K562 (cell line): ENCODE data around the gene SMIM29. TPM values are rescaled to one million over a fixed set of nuclear protein-coding genes. Genes with fewer than 3 reads are reported as not detected.

Experiments used
- CBFA2T2 ChIP-seq: fragments of 450-650 bp; conservative IDR thresholded peaks from 2 replicates; pipeline ENCODE4 v1.6.1; 2017; ENCODE audit warnings: mild to moderate bottlenecking
- CBX3 ChIP-seq, 2 experiments: IDR thresholded peaks; 1 replicate in 1 of 2; 2 replicates in 1 of 2; pipeline ENCODE4 v1.6.1; 2012; ENCODE audit warnings: inconsistent platforms in 2 of 2, low read length in 2 of 2, borderline replicate concordance in 1 of 2, control low read depth in 1 of 2
- CC2D1A ChIP-seq: fragments of 450-650 bp; IDR thresholded peaks from 2 replicates; pipeline ENCODE4 v1.6.1; 2017; ENCODE audit warnings: mild to moderate bottlenecking
- CEBPB ChIP-seq: fragments of 450-650 bp; IDR thresholded peaks from 2 replicates; pipeline ENCODE4 v1.6.1; 2016; ENCODE audit warnings: missing genetic modification characterization, missing compliant biosample characterization
- CEBPG ChIP-seq, 3 experiments: fragments of 200-800 bp in 1 of 3; sonication (Bioruptor generic) in 1 of 3; sonication (generic) in 1 of 3; formaldehyde crosslinking in 1 of 3; IDR thresholded peaks in 2 of 3; conservative IDR thresholded peaks in 1 of 3; 2 replicates each; pipeline versions ENCODE4 v1.6.1 to v1.8.0; 2016 to 2022; ENCODE audit warnings: missing compliant biosample characterization in 2 of 3, missing genetic modification characterization in 2 of 3, mild to moderate bottlenecking in 1 of 3, missing genetic modification reagents in 1 of 3
- FOXJ2 ChIP-seq: fragments of 200-800 bp; sonication (Bioruptor generic); IDR thresholded peaks from 2 replicates; pipeline ENCODE4 v1.6.1; 2016; ENCODE audit warnings: missing genetic modification characterization, missing compliant biosample characterization
- HOXB6 ChIP-seq: fragments of 250-450 bp; sonication (Bioruptor Pico); IDR thresholded peaks from 2 replicates; pipeline ENCODE4 v1.5.1; 2022; ENCODE audit warnings: mild to moderate bottlenecking, borderline replicate concordance
- KDM1A ChIP-seq, 2 experiments: fragments of 450-650 bp; IDR thresholded peaks; 2 replicates each; pipeline ENCODE4 v1.6.1; 2016; ENCODE audit warnings: mild to moderate bottlenecking in 2 of 2
- MCM7 ChIP-seq, 2 experiments: fragments of 450-650 bp; IDR thresholded peaks; 2 replicates each; pipeline ENCODE4 v1.6.1; 2016 to 2018
- MYC ChIP-seq, 2 experiments: fragments of 250-450 bp in 1 of 2; sonication (Bioruptor Pico) in 1 of 2; IDR thresholded peaks; 2 replicates each; pipeline versions ENCODE4 v1.5.1 to v1.6.1; 2012 to 2021; ENCODE audit warnings: low read depth in 2 of 2, borderline replicate concordance in 1 of 2, improper control_type of control experiment in 1 of 2, low read length in 1 of 2, mild to moderate bottlenecking in 1 of 2, moderate library complexity in 1 of 2
- NFRKB ChIP-seq: fragments of 450-650 bp; IDR thresholded peaks from 2 replicates; pipeline ENCODE4 v1.6.1; 2016; ENCODE audit warnings: low read depth
- PHF20 ChIP-seq: fragments of 450-650 bp; IDR thresholded peaks from 2 replicates; pipeline ENCODE4 v1.6.1; 2018; ENCODE audit not compliant: partially characterized antibody
- RBM25 ChIP-seq: fragments of 200-400 bp; formaldehyde crosslinking; IDR thresholded peaks from 2 replicates; pipeline ENCODE4 v1.6.1; 2018; ENCODE audit warnings: low read length, low read depth, moderate library complexity; ENCODE audit not compliant: severe bottlenecking
- SMAD4 ChIP-seq: fragments of 250-450 bp; sonication (Bioruptor Pico); conservative IDR thresholded peaks from 2 replicates; pipeline ENCODE4 v1.8.0; 2021; ENCODE audit warnings: inconsistent platforms, mild to moderate bottlenecking, moderate library complexity
- USF1 ChIP-seq: sonication (generic); formaldehyde crosslinking; IDR thresholded peaks from 2 replicates; pipeline ENCODE4 v1.9.0; 2022; ENCODE audit warnings: mild to moderate bottlenecking, missing genetic modification reagents
- ZNF133 ChIP-seq: fragments of 250-450 bp; sonication (Bioruptor Pico); IDR thresholded peaks from 2 replicates; pipeline ENCODE4 v1.4.0; 2020; ENCODE audit warnings: mild to moderate bottlenecking
- ZNF146 ChIP-seq: IDR thresholded peaks from one replicate; pipeline ENCODE4 v1.6.1; 2018; ENCODE audit warnings: missing compliant biosample characterization; ENCODE audit not compliant: unreplicated experiment
- polyA plus RNA-seq, 8 experiments: library from polyadenylated mRNA; depleted of rRNA in 4 of 8; stranded (reverse) in 5 of 8; unstranded in 3 of 8; fragments of >200 nt; fragmentation: Nextera tagmentation in 2 of 8; fragmentation: Illumina TruSeq in 1 of 8; extraction: Ambion mirVana in 2 of 8; extraction: Trizol in 1 of 8; gene quantifications; 2 replicates each; pipeline versions ENCODE4 v1.2.1 to v1.2.3, GENCODE V29; 2011 to 2014; ENCODE audit warnings: inconsistent platforms in 1 of 8, missing spikeins in 1 of 8
- total RNA-seq, 7 experiments: library from RNA; depleted of rRNA in 6 of 7; stranded (reverse); fragments of >200 nt in 6 of 7; fragmentation: Illumina TruSeq in 2 of 7; extraction: Trizol in 2 of 7; gene quantifications; 2 replicates each; pipeline versions ENCODE4 v1.2.1 to v1.2.3, GENCODE V29; 2011 to 2021; ENCODE audit warnings: low replicate concordance in 1 of 7
- TF ChIP-seq, protein P1 (sequence below): fragments of 450-650 bp; IDR thresholded peaks from 2 replicates; pipeline ENCODE4 v1.6.1; 2016; ENCODE audit warnings: low read depth

SMIM29 gene
- total and polyA plus RNA-seq, 9 of the 15 experiments (the other 6 are each of a cell fraction or from before 2014, with no cell fraction given) = 6.5 to 36.7 (median 20.9) TPM

GRCh38 chr6:34200340-34200971 is 48.4 kb downstream of the SMIM29 start (continued):
- TF ChIP-seq, protein P1, sequence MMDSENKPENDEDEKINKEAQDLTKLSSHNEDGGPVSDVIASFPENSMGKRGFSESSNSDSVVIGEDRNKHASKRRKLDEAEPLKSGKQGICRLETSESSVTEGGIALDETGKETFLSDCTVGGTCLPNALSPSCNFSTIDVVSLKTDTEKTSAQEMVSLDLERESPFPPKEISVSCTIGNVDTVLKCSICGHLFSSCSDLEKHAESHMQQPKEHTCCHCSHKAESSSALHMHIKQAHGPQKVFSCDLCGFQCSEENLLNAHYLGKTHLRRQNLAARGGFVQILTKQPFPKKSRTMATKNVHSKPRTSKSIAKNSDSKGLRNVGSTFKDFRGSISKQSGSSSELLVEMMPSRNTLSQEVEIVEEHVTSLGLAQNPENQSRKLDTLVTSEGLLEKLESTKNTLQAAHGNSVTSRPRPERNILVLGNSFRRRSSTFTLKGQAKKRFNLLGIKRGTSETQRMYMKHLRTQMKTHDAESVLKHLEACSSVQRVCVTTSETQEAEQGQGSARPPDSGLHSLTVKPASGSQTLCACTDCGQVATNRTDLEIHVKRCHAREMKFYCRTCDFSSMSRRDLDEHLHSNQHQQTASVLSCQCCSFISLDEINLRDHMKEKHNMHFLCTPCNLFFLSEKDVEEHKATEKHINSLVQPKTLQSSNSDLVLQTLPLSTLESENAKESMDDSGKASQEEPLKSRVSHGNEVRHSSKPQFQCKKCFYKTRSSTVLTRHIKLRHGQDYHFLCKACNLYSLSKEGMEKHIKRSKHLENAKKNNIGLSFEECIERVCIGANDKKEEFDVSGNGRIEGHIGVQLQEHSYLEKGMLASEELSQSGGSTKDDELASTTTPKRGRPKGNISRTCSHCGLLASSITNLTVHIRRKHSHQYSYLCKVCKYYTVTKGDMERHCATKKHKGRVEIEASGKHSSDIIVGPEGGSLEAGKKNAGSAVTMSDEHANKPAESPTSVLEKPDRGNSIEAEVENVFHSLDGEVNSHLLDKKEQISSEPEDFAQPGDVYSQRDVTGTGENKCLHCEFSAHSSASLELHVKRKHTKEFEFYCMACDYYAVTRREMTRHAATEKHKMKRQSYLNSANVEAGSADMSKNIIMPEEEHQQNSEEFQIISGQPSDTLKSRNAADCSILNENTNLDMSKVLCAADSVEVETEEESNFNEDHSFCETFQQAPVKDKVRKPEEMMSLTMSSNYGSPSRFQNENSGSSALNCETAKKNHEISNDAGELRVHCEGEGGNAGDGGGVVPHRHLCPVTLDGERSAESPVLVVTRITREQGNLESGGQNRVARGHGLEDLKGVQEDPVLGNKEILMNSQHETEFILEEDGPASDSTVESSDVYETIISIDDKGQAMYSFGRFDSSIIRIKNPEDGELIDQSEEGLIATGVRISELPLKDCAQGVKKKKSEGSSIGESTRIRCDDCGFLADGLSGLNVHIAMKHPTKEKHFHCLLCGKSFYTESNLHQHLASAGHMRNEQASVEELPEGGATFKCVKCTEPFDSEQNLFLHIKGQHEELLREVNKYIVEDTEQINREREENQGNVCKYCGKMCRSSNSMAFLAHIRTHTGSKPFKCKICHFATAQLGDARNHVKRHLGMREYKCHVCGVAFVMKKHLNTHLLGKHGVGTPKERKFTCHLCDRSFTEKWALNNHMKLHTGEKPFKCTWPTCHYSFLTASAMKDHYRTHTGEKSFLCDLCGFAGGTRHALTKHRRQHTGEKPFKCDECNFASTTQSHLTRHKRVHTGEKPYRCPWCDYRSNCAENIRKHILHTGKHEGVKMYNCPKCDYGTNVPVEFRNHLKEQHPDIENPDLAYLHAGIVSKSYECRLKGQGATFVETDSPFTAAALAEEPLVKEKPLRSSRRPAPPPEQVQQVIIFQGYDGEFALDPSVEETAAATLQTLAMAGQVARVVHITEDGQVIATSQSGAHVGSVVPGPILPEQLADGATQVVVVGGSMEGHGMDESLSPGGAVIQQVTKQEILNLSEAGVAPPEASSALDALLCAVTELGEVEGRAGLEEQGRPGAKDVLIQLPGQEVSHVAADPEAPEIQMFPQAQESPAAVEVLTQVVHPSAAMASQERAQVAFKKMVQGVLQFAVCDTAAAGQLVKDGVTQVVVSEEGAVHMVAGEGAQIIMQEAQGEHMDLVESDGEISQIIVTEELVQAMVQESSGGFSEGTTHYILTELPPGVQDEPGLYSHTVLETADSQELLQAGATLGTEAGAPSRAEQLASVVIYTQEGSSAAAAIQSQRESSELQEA = no peak
- peak; percentile 19 to 37; a peak in 1 of 4 replicates for TF ChIP-seq KDM1A (IDR thresholded peaks at IDR 0.05)
- no peak for TF ChIP-seq PHF20
- TF ChIP-seq CC2D1A = 0 out of 2 replicates have a peak, but pooled peaks have one; percentile 50
- peak; percentile 80 for TF ChIP-seq CBFA2T2
- TF ChIP-seq NFRKB = peak; percentile 74
- TF ChIP-seq SMAD4 (CRISPR knock-in tag) = 0 out of 2 replicates have a peak, but pooled peaks have one; percentile 38
- no peak for TF ChIP-seq ZNF146 (CRISPR knock-in tag)
- peak; percentile 87 for TF ChIP-seq USF1 (CRISPR knock-in tag)
- TF ChIP-seq MCM7 (IDR thresholded peaks at IDR 0.05) = no peak
- TF ChIP-seq ZNF133 (CRISPR knock-in tag) = no peak
- no peak for TF ChIP-seq RBM25
- TF ChIP-seq CEBPB (tag) = no peak
- peak in 1 of 2 experiments; percentile 75; a peak in 2 of 3 replicates for TF ChIP-seq CBX3 (IDR thresholded peaks at IDR 0.05; ENCODE audit: borderline replicate concordance in 1 of 2, low read length in 2 of 2)
- TF ChIP-seq CEBPG (CRISPR knock-in tag; IDR thresholded peaks at IDR 0.05) = 0 out of 2 replicates have a peak, but pooled peaks have one; percentile 6
- no peak for TF ChIP-seq CEBPG (tag; conservative IDR thresholded peaks at IDR 0.05 in 1 of 2, IDR thresholded peaks at IDR 0.05 in 1 of 2)
- no peak for TF ChIP-seq FOXJ2 (tag)
- TF ChIP-seq HOXB6 (CRISPR knock-in tag) = no peak
- 0 out of 2 replicates have a peak, but pooled peaks have one; percentile 20 for TF ChIP-seq MYC (IDR thresholded peaks at IDR 0.05; ENCODE audit: low read depth, low read length)
- no peak for TF ChIP-seq MYC (CRISPR knock-in tag; IDR thresholded peaks at IDR 0.05; ENCODE audit: borderline replicate concordance, low read depth)
